HEK293 (cell line): ENCODE results near the gene HOXA3.

Source experiments
- GLIS1 ChIP-seq: fragments of 450-650 bp; formaldehyde crosslinking; IDR thresholded peaks from 2 replicates; pipeline ENCODE4 v1.5.1; 2016; ENCODE audit warnings: missing biosample characterization, missing genetic modification characterization
- KLF17 ChIP-seq: fragments of 450-650 bp; formaldehyde crosslinking; IDR thresholded peaks from 2 replicates; pipeline ENCODE4 v1.5.1; 2016; ENCODE audit warnings: missing biosample characterization, missing genetic modification characterization
- ZBTB1 ChIP-seq: fragments of 450-650 bp; formaldehyde crosslinking; IDR thresholded peaks from 2 replicates; pipeline ENCODE4 v1.5.1; 2016; ENCODE audit warnings: missing biosample characterization, missing genetic modification characterization
- ZBTB17 ChIP-seq: fragments of 450-650 bp; formaldehyde crosslinking; IDR thresholded peaks from 2 replicates; pipeline ENCODE4 v1.5.1; 2016; ENCODE audit warnings: missing biosample characterization, missing genetic modification characterization
- ZFP41 ChIP-seq: fragments of 450-650 bp; formaldehyde crosslinking; IDR thresholded peaks from 2 replicates; pipeline ENCODE4 v1.5.1; 2016; ENCODE audit warnings: missing biosample characterization, missing genetic modification characterization, borderline replicate concordance
- ZNF148 ChIP-seq: fragments of 450-650 bp; formaldehyde crosslinking; IDR thresholded peaks from 2 replicates; pipeline ENCODE4 v1.5.0; 2017; ENCODE audit warnings: missing biosample characterization, missing genetic modification characterization, borderline replicate concordance
- ZNF155 ChIP-seq: fragments of 450-650 bp; formaldehyde crosslinking; IDR thresholded peaks from 2 replicates; pipeline ENCODE4 v1.5.1; 2016; ENCODE audit warnings: missing biosample characterization, missing genetic modification characterization
- ZNF157 ChIP-seq: fragments of 450-650 bp; formaldehyde crosslinking; IDR thresholded peaks from 2 replicates; pipeline ENCODE4 v1.5.1; 2016; ENCODE audit warnings: missing biosample characterization, missing genetic modification characterization
- ZNF16 ChIP-seq: fragments of 450-650 bp; formaldehyde crosslinking; IDR thresholded peaks from 2 replicates; pipeline ENCODE4 v1.5.1; 2016; ENCODE audit warnings: low read depth, missing biosample characterization, missing genetic modification characterization
- ZNF174 ChIP-seq: fragments of 450-650 bp; formaldehyde crosslinking; IDR thresholded peaks from 2 replicates; pipeline ENCODE4 v1.5.0; 2017; ENCODE audit warnings: missing biosample characterization, mild to moderate bottlenecking, missing genetic modification characterization
- ZNF202 ChIP-seq: fragments of 450-650 bp; formaldehyde crosslinking; IDR thresholded peaks from 2 replicates; pipeline ENCODE4 v1.5.1; 2016; ENCODE audit warnings: missing biosample characterization, missing genetic modification characterization, borderline replicate concordance
- ZNF24 ChIP-seq: fragments of 450-650 bp; formaldehyde crosslinking; IDR thresholded peaks from 2 replicates; pipeline ENCODE4 v1.5.1; 2016; ENCODE audit warnings: missing biosample characterization, missing genetic modification characterization
- ZNF280D ChIP-seq: fragments of 450-650 bp; formaldehyde crosslinking; IDR thresholded peaks from 2 replicates; pipeline ENCODE4 v1.5.1; 2016; ENCODE audit warnings: missing biosample characterization, missing genetic modification characterization
- ZNF350 ChIP-seq: fragments of 450-650 bp; formaldehyde crosslinking; IDR thresholded peaks from 2 replicates; pipeline ENCODE4 v1.5.0; 2017; ENCODE audit warnings: missing biosample characterization, mild to moderate bottlenecking, missing genetic modification characterization
- ZNF366 ChIP-seq: fragments of 450-650 bp; formaldehyde crosslinking; conservative IDR thresholded peaks from 2 replicates; pipeline ENCODE4 v1.5.1; 2016; ENCODE audit warnings: missing biosample characterization, missing genetic modification characterization
- ZNF510 ChIP-seq: fragments of 450-650 bp; formaldehyde crosslinking; IDR thresholded peaks from 2 replicates; pipeline ENCODE4 v1.5.1; 2018; ENCODE audit warnings: mild to moderate bottlenecking, missing genetic modification characterization, missing biosample characterization; ENCODE audit not compliant: insufficient replicate concordance
- ZNF513 ChIP-seq: fragments of 450-650 bp; IDR thresholded peaks from 2 replicates; pipeline ENCODE4 v1.5.1; 2018; ENCODE audit warnings: missing biosample characterization, missing genetic modification characterization
- ZNF521 ChIP-seq: fragments of 450-650 bp; formaldehyde crosslinking; IDR thresholded peaks from 2 replicates; pipeline ENCODE4 v1.5.1; 2017; ENCODE audit warnings: missing biosample characterization, mild to moderate bottlenecking, missing genetic modification characterization
- ZNF549 ChIP-seq: fragments of 450-650 bp; IDR thresholded peaks from 2 replicates; pipeline ENCODE4 v1.5.1; 2018; ENCODE audit warnings: missing biosample characterization, missing genetic modification characterization, mild to moderate bottlenecking, inconsistent platforms, moderate library complexity
- ZNF558 ChIP-seq: fragments of 450-650 bp; formaldehyde crosslinking; IDR thresholded peaks from 2 replicates; pipeline ENCODE4 v1.5.1; 2016; ENCODE audit warnings: missing biosample characterization, missing genetic modification characterization
- ZNF704 ChIP-seq: fragments of 450-650 bp; formaldehyde crosslinking; IDR thresholded peaks from 2 replicates; pipeline ENCODE4 v1.5.1; 2016; ENCODE audit warnings: missing biosample characterization, missing genetic modification characterization
- ZNF707 ChIP-seq: fragments of 450-650 bp; formaldehyde crosslinking; IDR thresholded peaks from 2 replicates; pipeline ENCODE4 v1.5.1; 2016; ENCODE audit warnings: missing biosample characterization, missing genetic modification characterization
- ZNF76 ChIP-seq: fragments of 450-650 bp; formaldehyde crosslinking; IDR thresholded peaks from 2 replicates; pipeline ENCODE4; 2016; ENCODE audit warnings: low read depth, missing biosample characterization, missing genetic modification characterization, borderline replicate concordance
- ZNF843 ChIP-seq: fragments of 450-650 bp; formaldehyde crosslinking; IDR thresholded peaks from 2 replicates; pipeline ENCODE4 v1.5.1; 2016; ENCODE audit warnings: missing biosample characterization, missing genetic modification characterization
- TF ChIP-seq, protein P1 (sequence below): fragments of 450-650 bp; formaldehyde crosslinking; IDR thresholded peaks from 2 replicates; pipeline ENCODE4 v1.5.1; 2016; ENCODE audit warnings: missing biosample characterization, missing genetic modification characterization
- TF ChIP-seq, protein P2 (sequence below): fragments of 450-650 bp; formaldehyde crosslinking; IDR thresholded peaks from 2 replicates; pipeline ENCODE4 v1.5.1; 2016; ENCODE audit warnings: missing biosample characterization, missing genetic modification characterization

HOXA3 gene

GRCh38 chr7:27165089-27165995, 13.0 kb upstream of the HOXA3 start, which contains the start of gene HOXA9 (continued):
- TF ChIP-seq ZNF24 (tag by site-specific recombination): peak; percentile 87; the same call in 1 of the 2 replicates
- TF ChIP-seq ZNF76 (tag by site-specific recombination): peak; percentile 57
- peak; percentile 47; the same call in 1 of the 2 replicates for TF ChIP-seq ZNF513 (tag by site-specific recombination)
- no peak for TF ChIP-seq ZFP41 (tag by site-specific recombination)
- TF ChIP-seq ZNF521 (tag by site-specific recombination): no peak
- no peak for TF ChIP-seq ZNF148 (tag by site-specific recombination)
- no peak for TF ChIP-seq ZNF510 (tag by site-specific recombination)
- no peak for TF ChIP-seq ZNF549
- peak; percentile 80 for TF ChIP-seq ZBTB17 (tag by site-specific recombination)
- TF ChIP-seq ZNF366 (tag by site-specific recombination): peak; percentile 96
- peak; percentile 59; the same call in 1 of the 2 replicates for TF ChIP-seq ZNF558 (tag by site-specific recombination)
- TF ChIP-seq ZNF174 (tag by site-specific recombination): no peak
- no peak for TF ChIP-seq ZNF155
- TF ChIP-seq ZNF16: no peak
- peak; percentile 81 for TF ChIP-seq GLIS1
- TF ChIP-seq ZNF350 (tag by site-specific recombination): no peak
- TF ChIP-seq KLF17 (tag by site-specific recombination): peak; percentile 98
- no peak for TF ChIP-seq ZNF704 (tag by site-specific recombination)
- TF ChIP-seq, protein P1, sequence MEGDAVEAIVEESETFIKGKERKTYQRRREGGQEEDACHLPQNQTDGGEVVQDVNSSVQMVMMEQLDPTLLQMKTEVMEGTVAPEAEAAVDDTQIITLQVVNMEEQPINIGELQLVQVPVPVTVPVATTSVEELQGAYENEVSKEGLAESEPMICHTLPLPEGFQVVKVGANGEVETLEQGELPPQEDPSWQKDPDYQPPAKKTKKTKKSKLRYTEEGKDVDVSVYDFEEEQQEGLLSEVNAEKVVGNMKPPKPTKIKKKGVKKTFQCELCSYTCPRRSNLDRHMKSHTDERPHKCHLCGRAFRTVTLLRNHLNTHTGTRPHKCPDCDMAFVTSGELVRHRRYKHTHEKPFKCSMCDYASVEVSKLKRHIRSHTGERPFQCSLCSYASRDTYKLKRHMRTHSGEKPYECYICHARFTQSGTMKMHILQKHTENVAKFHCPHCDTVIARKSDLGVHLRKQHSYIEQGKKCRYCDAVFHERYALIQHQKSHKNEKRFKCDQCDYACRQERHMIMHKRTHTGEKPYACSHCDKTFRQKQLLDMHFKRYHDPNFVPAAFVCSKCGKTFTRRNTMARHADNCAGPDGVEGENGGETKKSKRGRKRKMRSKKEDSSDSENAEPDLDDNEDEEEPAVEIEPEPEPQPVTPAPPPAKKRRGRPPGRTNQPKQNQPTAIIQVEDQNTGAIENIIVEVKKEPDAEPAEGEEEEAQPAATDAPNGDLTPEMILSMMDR (tag by site-specific recombination): peak; percentile 57; the same call in 1 of the 2 replicates
- peak; percentile 74; the same call in 1 of the 2 replicates for TF ChIP-seq ZBTB1 (tag by site-specific recombination)
- no peak for TF ChIP-seq ZNF202
- TF ChIP-seq, protein P2, sequence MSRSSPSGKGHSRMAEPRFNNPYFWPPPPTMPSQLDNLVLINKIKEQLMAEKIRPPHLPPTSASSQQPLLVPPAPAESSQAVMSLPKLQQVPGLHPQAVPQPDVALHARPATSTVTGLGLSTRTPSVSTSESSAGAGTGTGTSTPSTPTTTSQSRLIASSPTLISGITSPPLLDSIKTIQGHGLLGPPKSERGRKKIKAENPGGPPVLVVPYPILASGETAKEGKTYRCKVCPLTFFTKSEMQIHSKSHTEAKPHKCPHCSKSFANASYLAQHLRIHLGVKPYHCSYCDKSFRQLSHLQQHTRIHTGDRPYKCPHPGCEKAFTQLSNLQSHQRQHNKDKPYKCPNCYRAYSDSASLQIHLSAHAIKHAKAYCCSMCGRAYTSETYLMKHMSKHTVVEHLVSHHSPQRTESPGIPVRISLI: peak; percentile 75
- no peak for TF ChIP-seq ZNF280D
- TF ChIP-seq ZNF843 (tag by site-specific recombination): peak; percentile 100
- TF ChIP-seq ZNF707: no peak
- no peak for TF ChIP-seq ZNF157
